Stomach (tissue), 9 donors: Measurements from ENCODE around the gene CCR7. TPM values are rescaled to one million over a fixed set of nuclear protein-coding genes. Genes with fewer than 3 reads are reported as not detected.

Experiments used
- DNase-seq, 2 donors: peaks; one replicate each; pipeline versions ENCODE4 v3.0.0 to v3.0.0-alpha.2; 2013 to 2019
- H3K27ac ChIP-seq, 5 donors: fragments of 200-600 bp in 4 of 5; sonication (generic) in 4 of 5; one replicate each; pipeline ENCODE4 v1.5.1; 2013 to 2019; ENCODE audit warnings: mild to moderate bottlenecking in 1 of 5, moderate library complexity in 1 of 5
- H3K27me3 ChIP-seq, 3 donors: fragments of 200-600 bp; sonication (generic); one replicate each; pipeline ENCODE4 v1.5.1; 2017 to 2019; ENCODE audit warnings: mixed run types in 1 of 3
- H3K36me3 ChIP-seq, 4 donors: fragments of 200-600 bp; sonication (generic); 1 replicate in 3 of 4; 2 replicates in 1 of 4; pipeline ENCODE4 v1.5.1; 2016 to 2019
- H3K4me1 ChIP-seq, 4 donors: fragments of 200-600 bp; sonication (generic); one replicate each; pipeline ENCODE4 v1.5.1; 2016 to 2019
- H3K4me3 ChIP-seq, 4 donors: fragments of 200-600 bp; sonication (generic) in 3 of 4; one replicate each; pipeline ENCODE4 v1.5.1; 2016 to 2019; ENCODE audit warnings: mild to moderate bottlenecking in 1 of 4
- H3K9me3 ChIP-seq, 4 donors: fragments of 200-600 bp; sonication (generic); one replicate each; pipeline ENCODE4 v1.5.1; 2016 to 2019
- CTCF ChIP-seq, 7 experiments: fragments of 450-650 bp in 4 of 7; fragments of 200-600 bp in 3 of 7; sonication (generic) in 3 of 7; IDR thresholded peaks; one replicate each; pipeline ENCODE4 v1.5.1; 2016 to 2019; ENCODE audit warnings: antibody characterized with exemption in 7 of 7, control low read depth in 2 of 7, mild to moderate bottlenecking in 1 of 7
- EP300 ChIP-seq: sonication (generic); formaldehyde crosslinking; IDR thresholded peaks from one replicate; pipeline ENCODE4 v1.6.1; 2017; ENCODE audit warnings: antibody characterized with exemption
- POLR2A ChIP-seq, 4 donors: fragments of 450-650 bp; IDR thresholded peaks; one replicate each; pipeline ENCODE4 v1.6.1; 2016; ENCODE audit warnings: antibody characterized with exemption in 4 of 4, control low read depth in 2 of 4, mild to moderate bottlenecking in 1 of 4, moderate library complexity in 1 of 4
- POLR2AphosphoS5 ChIP-seq, 3 donors: sonication (generic); formaldehyde crosslinking; IDR thresholded peaks; one replicate each; pipeline ENCODE4 v1.6.1; 2016; ENCODE audit warnings: antibody characterized with exemption in 3 of 3
- WGBS, 5 donors: extraction: QIAGEN DNeasy Blood & Tissue Kit in 3 of 5; methylation state at CpG; one replicate each; pipeline versions ENCODE4 v1.1.5 to v1.1.7; 2013 to 2018; 5-methylcytosine and 5-hydroxymethylcytosine counted together
- intact Hi-C: fragments of 100-400 bp; cut with DNase I; formaldehyde crosslinking; loops from one replicate; pipeline ENCODE4 v1.15.1; 2023; ENCODE audit warnings: low total_unique reads
- polyA plus RNA-seq, 3 donors: library from polyadenylated mRNA; stranded (reverse); fragments of 200-250 nt; gene quantifications; one replicate each; pipeline ENCODE4 v1.2.3, GENCODE V29; 2013
- total RNA-seq, 5 donors: library from RNA; depleted of rRNA; stranded (reverse); fragments of >200 nt; gene quantifications; one replicate each; pipeline versions ENCODE4 v1.1.0 to v1.2.3, GENCODE V29; 2014 to 2016
- donor health status: healthy with polysubstance abuse.
- donor health status: Bipolar disorder and iron deficiency.
- donor health status: healthy.

CCR7 gene
- total and polyA plus RNA-seq, 8 donors, result 0.92 to 3.1 (median 1.4) TPM; not detected in 5

- intact Hi-C loops, result no loop called here
- Histone ChIP-seq H3K4me1 (peaks cover 0 to 19% (median 3%) of the 10 kb centered on the region in 4 donors), H3K9me3 (no peaks in the 10 kb centered on the region), H3K4me3 (no peak overlapping the region), H3K27me3 (no peaks in the 10 kb centered on the region), H3K36me3 (no peaks in the 10 kb centered on the region), H3K27ac (peak overlapping the region in 4 of 5 donors; percentile 3 to 78 (median 26))
- TF ChIP-seq EP300, result no peak
- TF ChIP-seq POLR2A (IDR thresholded peaks at IDR 0.05), result no peak
- TF ChIP-seq CTCF (IDR thresholded peaks at IDR 0.05), result no peak
- TF ChIP-seq POLR2AphosphoS5 (IDR thresholded peaks at IDR 0.05), result no peak
- no peak for DNase-seq
- WGBS, 5 donors, result 72 to 80% (median 77%) methylated on average over 5 of the region's 5 CpGs
Measured at GRCh38 chr17:40598301-40598618, 33.0 kb upstream of the CCR7 start.

DNA sequence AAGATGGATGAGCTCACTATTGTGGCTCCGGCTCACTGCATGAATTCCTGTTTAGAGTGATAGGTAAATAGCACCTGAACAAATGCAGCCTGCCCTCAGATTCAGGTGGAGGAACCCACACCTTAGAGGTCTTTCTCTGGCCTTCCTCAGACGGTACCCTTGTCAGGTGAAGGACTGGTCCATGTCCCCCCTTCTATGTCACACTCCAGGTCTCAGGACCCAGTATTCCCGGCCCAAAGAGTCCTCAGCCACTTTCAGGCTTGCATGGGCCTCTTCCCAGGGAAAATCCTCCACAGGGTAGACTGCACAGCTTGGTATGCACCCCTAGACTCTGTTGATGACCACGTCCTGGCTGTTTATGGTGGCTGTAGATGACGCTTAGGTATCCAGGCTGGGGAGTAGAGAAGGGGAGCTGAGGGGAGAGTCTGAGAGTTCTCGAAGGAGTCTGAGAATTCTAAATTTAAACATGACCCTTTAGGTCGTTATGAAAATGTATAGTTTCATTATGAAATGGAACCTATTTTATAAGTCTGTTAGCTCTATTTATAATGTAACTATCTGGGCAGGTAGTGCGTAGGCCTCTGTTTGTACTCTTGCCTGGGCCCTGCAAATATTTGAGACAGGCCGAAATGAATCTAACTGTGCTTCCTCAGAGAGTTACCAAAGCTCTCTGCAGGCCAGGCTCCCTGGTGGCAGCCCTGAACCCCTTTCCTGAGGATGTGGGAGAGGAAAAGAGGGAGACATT is 32.5 kb upstream of the CCR7 start:
- no peaks in the 10 kb centered on the region for H3K27me3 ChIP-seq
- 85 to 92% (median 89%) methylated on average over 9 of the region's 9 CpGs for WGBS, 5 donors
- intact Hi-C loops, result no loop called here
- peaks cover 0 to 14% (median 3%) of the 10 kb centered on the region in 4 donors for H3K4me1 ChIP-seq
- no peaks in the 10 kb centered on the region for H3K36me3 ChIP-seq
- H3K4me3 ChIP-seq, result no peak overlapping the region
- peak overlapping the region in 3 of 5 donors; percentile 3 to 78 (median 47) for H3K27ac ChIP-seq
- TF ChIP-seq POLR2AphosphoS5 (IDR thresholded peaks at IDR 0.05), result no peak
- TF ChIP-seq EP300, result no peak
- TF ChIP-seq CTCF (IDR thresholded peaks at IDR 0.05), result no peak
- no peak for TF ChIP-seq POLR2A (IDR thresholded peaks at IDR 0.05)
- no peak for DNase-seq
- no peaks in the 10 kb centered on the region for H3K9me3 ChIP-seq

GRCh38 chr17:40597156-40597555 is 31.9 kb upstream of the CCR7 start:
- H3K4me1 ChIP-seq, result peaks cover 0 to 8% (median 3%) of the 10 kb centered on the region in 4 donors
- no peaks in the 10 kb centered on the region for H3K27me3 ChIP-seq
- intact Hi-C loops, result no loop called here
- no peaks in the 10 kb centered on the region for H3K36me3 ChIP-seq
- no peak overlapping the region for H3K27ac ChIP-seq
- no peaks in the 10 kb centered on the region for H3K9me3 ChIP-seq
- H3K4me3 ChIP-seq, result no peak overlapping the region
- DNase-seq, result no peak
- WGBS, 5 donors, result 82 to 91% (median 87%) methylated on average over 3 of the region's 3 CpGs
- no peak for TF ChIP-seq POLR2AphosphoS5 (IDR thresholded peaks at IDR 0.05)
- TF ChIP-seq CTCF (IDR thresholded peaks at IDR 0.05), result no peak
- TF ChIP-seq EP300, result no peak
- TF ChIP-seq POLR2A (IDR thresholded peaks at IDR 0.05), result no peak

- H3K4me3 ChIP-seq, result no peak overlapping the region
- H3K27ac ChIP-seq, result no peak overlapping the region
- intact Hi-C loops, result no loop called here
- peaks cover 0 to 7% (median 3%) of the 10 kb centered on the region in 4 donors for H3K4me1 ChIP-seq
- TF ChIP-seq POLR2A (IDR thresholded peaks at IDR 0.05), result no peak
- TF ChIP-seq EP300, result no peak
- no peak for TF ChIP-seq POLR2AphosphoS5 (IDR thresholded peaks at IDR 0.05)
- no peak for TF ChIP-seq CTCF (IDR thresholded peaks at IDR 0.05)
- H3K36me3 ChIP-seq, result no peaks in the 10 kb centered on the region
- DNase-seq, result no peak
- H3K27me3 ChIP-seq, result no peaks in the 10 kb centered on the region
- WGBS, 5 donors, result 67 to 76% (median 71%) methylated on average over 7 of the region's 7 CpGs
- no peaks in the 10 kb centered on the region for H3K9me3 ChIP-seq
Measured at GRCh38 chr17:40596261-40596919, 31.1 kb upstream of the CCR7 start.
